Vagina (tissue), 2 donors: ENCODE measurements around the gene NDUFB10. TPM values are rescaled to one million over a fixed set of nuclear protein-coding genes. Genes with fewer than 3 reads are reported as not detected.
A peak's percentile ranks its signal among the peaks of the same experiment; 100 is the strongest.
"Not testable (repeated sequence)": the region's sequence is repeated elsewhere in the genome, so short reads cannot be mapped to it uniquely, and the experiment has no call there.

Experiments
- DNase-seq, 2 donors: peaks; one replicate each; pipeline ENCODE4 v3.0.0-alpha.2; 2017; ENCODE audit errors: extremely low spot score in 2 of 2
- H3K27ac ChIP-seq: fragments of 200-600 bp; sonication (generic); one replicate; pipeline ENCODE4 v1.5.1; 2019
- H3K27me3 ChIP-seq: fragments of 200-600 bp; sonication (generic); one replicate; pipeline ENCODE4 v1.5.1; 2019
- H3K36me3 ChIP-seq, 2 donors: fragments of 200-600 bp; sonication (generic); one replicate each; pipeline ENCODE4 v1.5.1; 2017 to 2019
- H3K4me1 ChIP-seq: fragments of 200-600 bp; sonication (generic); one replicate; pipeline ENCODE4 v1.5.1; 2019
- H3K4me3 ChIP-seq, 2 donors: fragments of 200-600 bp; sonication (generic); 1 replicate in 1 of 2; 2 replicates in 1 of 2; pipeline ENCODE4 v1.5.1; 2016 to 2019
- H3K9me3 ChIP-seq: fragments of 200-600 bp; sonication (generic); one replicate; pipeline ENCODE4 v1.5.1; 2019
- POLR2A ChIP-seq, 2 donors: fragments of 450-650 bp; IDR thresholded peaks; one replicate each; pipeline ENCODE4 v1.6.1; 2017; ENCODE audit warnings: antibody characterized with exemption in 2 of 2, mild to moderate bottlenecking in 2 of 2, moderate library complexity in 2 of 2
- POLR2AphosphoS5 ChIP-seq, 2 donors: sonication (generic); formaldehyde crosslinking; IDR thresholded peaks; one replicate each; pipeline ENCODE4 v1.9.0; 2017; ENCODE audit warnings: antibody characterized with exemption in 2 of 2, mild to moderate bottlenecking in 2 of 2, low read depth in 1 of 2; ENCODE audit not compliant: insufficient read depth in 1 of 2
- intact Hi-C: fragments of 100-400 bp; cut with DNase I; formaldehyde crosslinking; loops from one replicate; pipeline ENCODE4 v1.15.1; 2023
- total RNA-seq: library from RNA; depleted of rRNA; stranded (reverse); fragments of >200 nt; gene quantifications from one replicate; pipeline ENCODE4 v1.2.3, GENCODE V29; 2016
- TF ChIP-seq, protein P1 (sequence below), 3 experiments: fragments of 450-650 bp in 2 of 3; fragments of 200-600 bp in 1 of 3; sonication (generic) in 1 of 3; IDR thresholded peaks; one replicate each; pipeline ENCODE4 v1.5.1; 2017 to 2019; ENCODE audit warnings: antibody characterized with exemption in 3 of 3, mild to moderate bottlenecking in 2 of 3, moderate library complexity in 2 of 3

The NDUFB10 gene
- total RNA-seq, 1 donor from 2014 or later, result 132 TPM

GRCh38 chr16:1919327-1919998 lies 39.9 kb upstream of the NDUFB10 start:
- intact Hi-C loops, result no loop called here
- H3K4me1 ChIP-seq, result peaks cover 53% of the 10 kb centered on the region

GRCh38 chr16:1920122-1920521 lies 39.2 kb upstream of the NDUFB10 start:
- H3K9me3 ChIP-seq, DNase-seq, H3K4me3 ChIP-seq, H3K27ac ChIP-seq, intact Hi-C loops, H3K36me3 ChIP-seq, H3K27me3 ChIP-seq: not testable (repeated sequence)
- peaks cover 49% of the 10 kb centered on the region for H3K4me1 ChIP-seq

More at GRCh38 chr16:1919327-1919998, 39.9 kb upstream of the NDUFB10 start:
- no peaks in the 10 kb centered on the region for H3K27me3 ChIP-seq
- peak overlapping the region; percentile 33 for H3K27ac ChIP-seq
- no peak overlapping the region for H3K4me3 ChIP-seq
- no peaks in the 10 kb centered on the region for H3K36me3 ChIP-seq
- no peak for TF ChIP-seq POLR2A (IDR thresholded peaks at IDR 0.05)
- TF ChIP-seq, protein P1, sequence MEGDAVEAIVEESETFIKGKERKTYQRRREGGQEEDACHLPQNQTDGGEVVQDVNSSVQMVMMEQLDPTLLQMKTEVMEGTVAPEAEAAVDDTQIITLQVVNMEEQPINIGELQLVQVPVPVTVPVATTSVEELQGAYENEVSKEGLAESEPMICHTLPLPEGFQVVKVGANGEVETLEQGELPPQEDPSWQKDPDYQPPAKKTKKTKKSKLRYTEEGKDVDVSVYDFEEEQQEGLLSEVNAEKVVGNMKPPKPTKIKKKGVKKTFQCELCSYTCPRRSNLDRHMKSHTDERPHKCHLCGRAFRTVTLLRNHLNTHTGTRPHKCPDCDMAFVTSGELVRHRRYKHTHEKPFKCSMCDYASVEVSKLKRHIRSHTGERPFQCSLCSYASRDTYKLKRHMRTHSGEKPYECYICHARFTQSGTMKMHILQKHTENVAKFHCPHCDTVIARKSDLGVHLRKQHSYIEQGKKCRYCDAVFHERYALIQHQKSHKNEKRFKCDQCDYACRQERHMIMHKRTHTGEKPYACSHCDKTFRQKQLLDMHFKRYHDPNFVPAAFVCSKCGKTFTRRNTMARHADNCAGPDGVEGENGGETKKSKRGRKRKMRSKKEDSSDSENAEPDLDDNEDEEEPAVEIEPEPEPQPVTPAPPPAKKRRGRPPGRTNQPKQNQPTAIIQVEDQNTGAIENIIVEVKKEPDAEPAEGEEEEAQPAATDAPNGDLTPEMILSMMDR (IDR thresholded peaks at IDR 0.05), result no peak
- no peak for TF ChIP-seq POLR2AphosphoS5 (IDR thresholded peaks at IDR 0.05; ENCODE audit: insufficient read depth in 1 of 2, low read depth in 1 of 2)
- H3K9me3 ChIP-seq, result no peaks in the 10 kb centered on the region
- DNase-seq, result no peak

GRCh38 chr16:1920727-1921171 lies 38.6 kb upstream of the NDUFB10 start:
- Histone ChIP-seq H3K27me3 (no peaks in the 10 kb centered on the region), H3K27ac (no peak overlapping the region), H3K4me1 (peaks cover 45% of the 10 kb centered on the region), H3K36me3 (no peaks in the 10 kb centered on the region), H3K9me3 (no peaks in the 10 kb centered on the region), H3K4me3 (no peak overlapping the region)
- TF ChIP-seq POLR2AphosphoS5 (IDR thresholded peaks at IDR 0.05; ENCODE audit: insufficient read depth in 1 of 2, low read depth in 1 of 2) (peak in 1 of 2 donors; percentile 34), POLR2A (IDR thresholded peaks at IDR 0.05) (no peak)
- TF ChIP-seq, protein P1 (IDR thresholded peaks at IDR 0.05), result no peak
- intact Hi-C loops, result no loop called here
- DNase-seq, result no peak

DNA sequence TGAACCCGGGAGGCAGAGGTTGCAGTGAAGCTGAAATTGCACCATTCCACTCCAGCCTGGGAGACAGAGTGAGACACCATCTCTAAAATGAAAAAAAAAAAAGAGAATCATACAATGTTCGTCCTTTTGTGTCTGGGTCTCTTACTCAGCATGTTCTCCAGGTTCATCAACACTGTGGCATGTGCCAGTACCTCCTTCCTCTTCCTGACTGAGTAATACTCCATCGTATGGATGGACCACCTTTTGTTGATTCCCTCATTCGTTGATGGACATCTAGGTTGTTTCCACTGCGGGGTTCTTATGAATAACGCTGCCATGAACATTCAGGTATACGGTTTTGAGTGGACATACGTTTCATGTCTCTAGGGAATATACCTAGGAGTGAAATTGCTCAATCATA lies 37.0 kb upstream of the NDUFB10 start:
- Histone ChIP-seq H3K4me3 (no peak overlapping the region), H3K4me1 (peaks cover 34% of the 10 kb centered on the region), H3K9me3 (no peaks in the 10 kb centered on the region), H3K36me3 (no peaks in the 10 kb centered on the region), H3K27ac (no peak overlapping the region), H3K27me3 (no peaks in the 10 kb centered on the region)
- intact Hi-C loops, result no loop called here
- no peak for TF ChIP-seq POLR2A (IDR thresholded peaks at IDR 0.05)
- TF ChIP-seq POLR2AphosphoS5 (IDR thresholded peaks at IDR 0.05; ENCODE audit: insufficient read depth in 1 of 2, low read depth in 1 of 2), result no peak
- TF ChIP-seq, protein P1 (IDR thresholded peaks at IDR 0.05), result no peak
- no peak for DNase-seq

DNA sequence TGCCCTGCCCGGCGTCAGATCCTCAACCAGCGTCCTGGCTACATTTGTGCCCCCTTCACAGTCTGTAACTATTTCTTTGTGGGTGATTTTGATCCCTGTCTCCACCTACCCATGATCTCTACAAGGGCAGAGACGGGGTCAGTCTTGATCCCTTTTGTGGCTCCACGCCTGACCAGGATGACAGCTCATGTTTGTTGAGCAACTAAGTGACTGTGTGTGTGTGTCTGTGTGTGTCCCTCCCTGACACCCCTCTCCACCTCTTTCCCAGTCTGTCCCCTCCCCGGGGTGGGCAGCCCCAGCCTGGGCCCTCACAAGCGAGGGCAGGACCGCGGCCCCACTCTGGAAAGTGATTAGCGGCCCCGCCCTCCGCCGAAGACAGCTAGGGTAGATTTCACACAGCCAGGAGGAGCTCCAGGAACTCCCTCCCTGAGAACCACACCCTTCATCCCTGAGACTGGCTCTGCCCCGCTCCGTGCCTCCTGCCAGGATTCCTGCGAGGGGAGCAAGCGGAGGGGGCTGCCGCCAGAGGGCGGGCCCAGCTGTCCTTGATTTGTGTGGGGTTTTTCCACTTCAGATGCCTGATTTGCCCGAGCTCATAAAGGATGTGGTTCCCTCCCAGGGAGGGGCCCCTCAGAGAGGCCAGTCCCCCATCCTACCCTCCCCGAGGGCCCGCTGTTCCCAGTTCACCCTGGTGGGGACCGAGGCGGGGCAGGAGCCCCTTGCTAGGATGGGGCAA lies 35.9 kb upstream of the NDUFB10 start:
- TF ChIP-seq, protein P1 (IDR thresholded peaks at IDR 0.05), result peak in 1 of 3 experiments; percentile 15
- peak in 1 of 2 donors; percentile 69 for TF ChIP-seq POLR2AphosphoS5 (IDR thresholded peaks at IDR 0.05; ENCODE audit: insufficient read depth in 1 of 2, low read depth in 1 of 2)
- no peak for TF ChIP-seq POLR2A (IDR thresholded peaks at IDR 0.05)
- no peak for DNase-seq
- Histone ChIP-seq H3K9me3 (no peaks in the 10 kb centered on the region), H3K27ac (peak overlapping the region; percentile 52), H3K36me3 (no peaks in the 10 kb centered on the region), H3K27me3 (no peaks in the 10 kb centered on the region), H3K4me3 (no peak overlapping the region), H3K4me1 (peaks cover 33% of the 10 kb centered on the region)
- intact Hi-C loops, result no loop called here
